ENCODE results near the gene APOBEC3B. TPM values are rescaled to one million over a fixed set of nuclear protein-coding genes. Genes with fewer than 3 reads are reported as not detected.

APOBEC3B gene
- total RNA-seq, 1 experiment from 2014 or later: not detected

DNA sequence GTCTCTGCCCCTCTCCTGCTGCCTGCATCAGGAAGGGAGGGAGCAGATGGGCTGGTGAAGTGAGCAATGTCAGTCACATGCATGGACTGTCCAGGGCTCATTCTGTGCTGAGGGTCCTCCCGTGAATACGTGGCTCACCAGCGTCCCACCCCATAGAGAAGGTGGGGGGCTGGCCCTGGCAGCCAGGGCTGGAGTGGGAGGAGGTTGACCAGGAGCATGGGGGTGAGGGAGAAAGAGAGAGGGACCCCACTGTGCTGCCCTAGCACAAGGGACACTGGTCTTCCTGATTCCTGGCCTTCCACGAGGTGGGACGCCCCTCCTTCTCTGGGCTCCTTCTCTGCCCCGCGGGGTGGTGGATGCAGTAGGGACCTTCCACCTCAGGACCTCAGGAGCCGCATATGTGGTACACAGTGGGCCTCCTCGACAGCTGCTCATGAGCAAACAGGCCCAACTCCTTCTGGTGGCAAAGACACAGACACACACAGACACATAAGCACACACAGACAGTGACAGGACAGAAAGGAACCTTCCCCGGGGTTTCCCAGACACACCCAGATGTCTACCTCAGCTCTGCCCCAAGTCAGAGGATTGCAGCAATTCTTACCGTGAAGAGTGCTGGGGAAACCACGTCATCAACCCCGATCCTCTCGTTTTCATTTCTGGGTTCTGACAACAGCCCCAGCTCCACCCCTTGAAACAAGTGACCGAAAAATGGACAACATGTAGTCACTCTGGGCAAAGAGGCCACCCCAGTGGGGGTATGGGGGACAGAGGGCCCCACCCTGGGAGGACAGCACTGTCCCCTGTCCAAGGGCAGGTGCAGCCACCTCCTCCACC is 28.4 kb upstream of the APOBEC3B start:
- Histone ChIP-seq H3K79me2 (ENCODE audit: low read length) (no peaks in the 10 kb centered on the region), H4K20me1 (ENCODE audit: insufficient read depth, low read depth, low read length) (no peaks in the 10 kb centered on the region), H3K9ac (ENCODE audit: low read length) (no peak overlapping the region), H3K4me3 (ENCODE audit: low read length) (no peak overlapping the region), H3K36me3 (ENCODE audit: insufficient read depth, low read length) (no peaks in the 10 kb centered on the region), H3K27me3 (ENCODE audit: low read length) (no peaks in the 10 kb centered on the region), H3K27ac (ENCODE audit: low read length) (no peak overlapping the region), H3K9me3 (ENCODE audit: low read length) (no peaks in the 10 kb centered on the region), H3K4me1 (ENCODE audit: low read length) (no peaks in the 10 kb centered on the region), H2AFZ (ENCODE audit: low read length) (no peak overlapping the region), H3K9me2 (replicated peaks; ENCODE audit: insufficient read depth, low read length) (no peaks in the 10 kb centered on the region), H3K4me2 (ENCODE audit: low read depth, low read length, poor library complexity, severe bottlenecking) (no peak overlapping the region)
- DNase-seq: no peak

DNA sequence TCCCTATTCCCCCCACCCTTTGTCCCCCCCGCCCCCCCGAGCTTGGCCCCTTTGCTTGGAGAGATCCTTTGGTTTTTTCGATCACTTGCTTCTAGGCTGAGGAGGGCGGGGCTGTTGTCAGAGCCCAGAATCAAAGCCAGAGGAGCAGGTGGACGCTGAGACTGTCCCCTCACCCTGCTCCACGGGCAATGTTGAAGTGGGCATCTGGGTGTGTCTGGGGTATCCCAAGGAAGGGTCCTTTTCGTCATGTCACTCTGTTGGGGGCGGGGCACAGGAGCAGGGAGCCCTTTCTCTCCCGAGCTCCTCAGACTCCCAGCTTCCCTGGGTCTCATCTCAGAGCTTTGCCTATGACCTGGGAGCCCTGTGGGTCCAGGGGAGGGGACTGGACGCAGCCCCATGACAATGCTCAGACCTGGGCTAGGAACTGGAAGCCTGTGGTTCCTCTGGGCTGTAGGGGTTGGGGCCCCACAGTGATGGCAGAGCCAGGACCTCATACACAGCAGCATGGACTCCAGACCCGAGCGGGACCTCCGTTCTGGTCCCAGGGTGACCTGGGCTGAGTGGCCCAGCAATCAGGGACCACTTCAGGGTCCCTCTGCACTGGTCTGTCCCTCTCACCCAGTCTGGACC is 27.6 kb upstream of the APOBEC3B start:
- H3K4me2 ChIP-seq (ENCODE audit: low read depth, low read length, poor library complexity, severe bottlenecking): no peak overlapping the region
- H3K9me2 ChIP-seq (replicated peaks; ENCODE audit: insufficient read depth, low read length): no peaks in the 10 kb centered on the region
- H3K27ac ChIP-seq (ENCODE audit: low read length): no peak overlapping the region
- H3K79me2 ChIP-seq (ENCODE audit: low read length): no peaks in the 10 kb centered on the region
- no peak for DNase-seq
- H3K36me3 ChIP-seq (ENCODE audit: insufficient read depth, low read length): no peaks in the 10 kb centered on the region
- H4K20me1 ChIP-seq (ENCODE audit: insufficient read depth, low read depth, low read length): no peaks in the 10 kb centered on the region
- no peaks in the 10 kb centered on the region for H3K27me3 ChIP-seq (ENCODE audit: low read length)
- no peaks in the 10 kb centered on the region for H3K4me1 ChIP-seq (ENCODE audit: low read length)
- H3K4me3 ChIP-seq (ENCODE audit: low read length): no peak overlapping the region
- H3K9me3 ChIP-seq (ENCODE audit: low read length): no peaks in the 10 kb centered on the region
- no peak overlapping the region for H3K9ac ChIP-seq (ENCODE audit: low read length)
- no peak overlapping the region for H2AFZ ChIP-seq (ENCODE audit: low read length)

GRCh38 chr22:38955250-38955905 is 26.8 kb upstream of the APOBEC3B start:
- Histone ChIP-seq H4K20me1 (ENCODE audit: insufficient read depth, low read depth, low read length) (no peaks in the 10 kb centered on the region), H3K4me2 (ENCODE audit: low read depth, low read length, poor library complexity, severe bottlenecking) (no peak overlapping the region), H2AFZ (ENCODE audit: low read length) (no peak overlapping the region), H3K27ac (ENCODE audit: low read length) (no peak overlapping the region), H3K27me3 (ENCODE audit: low read length) (no peaks in the 10 kb centered on the region), H3K4me3 (ENCODE audit: low read length) (no peak overlapping the region), H3K9me3 (ENCODE audit: low read length) (no peaks in the 10 kb centered on the region), H3K4me1 (ENCODE audit: low read length) (no peaks in the 10 kb centered on the region), H3K79me2 (ENCODE audit: low read length) (no peaks in the 10 kb centered on the region), H3K9ac (ENCODE audit: low read length) (no peak overlapping the region), H3K36me3 (ENCODE audit: insufficient read depth, low read length) (no peaks in the 10 kb centered on the region), H3K9me2 (replicated peaks; ENCODE audit: insufficient read depth, low read length) (no peaks in the 10 kb centered on the region)
- no peak for DNase-seq

- Histone ChIP-seq H4K20me1 (ENCODE audit: insufficient read depth, low read depth, low read length) (no peaks in the 10 kb centered on the region), H3K36me3 (ENCODE audit: insufficient read depth, low read length) (no peaks in the 10 kb centered on the region), H3K9me2 (replicated peaks; ENCODE audit: insufficient read depth, low read length) (no peaks in the 10 kb centered on the region), H3K79me2 (ENCODE audit: low read length) (no peaks in the 10 kb centered on the region), H2AFZ (ENCODE audit: low read length) (no peak overlapping the region), H3K4me1 (ENCODE audit: low read length) (no peaks in the 10 kb centered on the region), H3K27me3 (ENCODE audit: low read length) (no peaks in the 10 kb centered on the region), H3K4me2 (ENCODE audit: low read depth, low read length, poor library complexity, severe bottlenecking) (no peak overlapping the region), H3K9ac (ENCODE audit: low read length) (no peak overlapping the region), H3K4me3 (ENCODE audit: low read length) (no peak overlapping the region), H3K27ac (ENCODE audit: low read length) (no peak overlapping the region), H3K9me3 (ENCODE audit: low read length) (no peaks in the 10 kb centered on the region)
- DNase-seq: no peak
These were observed 26.2 kb upstream of the APOBEC3B start for GRCh38 chr22:38955926-38956325.

GRCh38 chr22:38956551-38956950 is 25.6 kb upstream of the APOBEC3B start:
- DNase-seq: no peak
- H3K4me1 ChIP-seq (ENCODE audit: low read length): no peaks in the 10 kb centered on the region
- no peaks in the 10 kb centered on the region for H3K79me2 ChIP-seq (ENCODE audit: low read length)
- no peak overlapping the region for H3K27ac ChIP-seq (ENCODE audit: low read length)
- no peaks in the 10 kb centered on the region for H3K9me3 ChIP-seq (ENCODE audit: low read length)
- H3K4me3 ChIP-seq (ENCODE audit: low read length): no peak overlapping the region
- no peaks in the 10 kb centered on the region for H4K20me1 ChIP-seq (ENCODE audit: insufficient read depth, low read depth, low read length)
- no peak overlapping the region for H3K4me2 ChIP-seq (ENCODE audit: low read depth, low read length, poor library complexity, severe bottlenecking)
- no peaks in the 10 kb centered on the region for H3K9me2 ChIP-seq (replicated peaks; ENCODE audit: insufficient read depth, low read length)
- no peak overlapping the region for H3K9ac ChIP-seq (ENCODE audit: low read length)
- H2AFZ ChIP-seq (ENCODE audit: low read length): no peak overlapping the region
- no peaks in the 10 kb centered on the region for H3K36me3 ChIP-seq (ENCODE audit: insufficient read depth, low read length)
- H3K27me3 ChIP-seq (ENCODE audit: low read length): no peaks in the 10 kb centered on the region

DNA sequence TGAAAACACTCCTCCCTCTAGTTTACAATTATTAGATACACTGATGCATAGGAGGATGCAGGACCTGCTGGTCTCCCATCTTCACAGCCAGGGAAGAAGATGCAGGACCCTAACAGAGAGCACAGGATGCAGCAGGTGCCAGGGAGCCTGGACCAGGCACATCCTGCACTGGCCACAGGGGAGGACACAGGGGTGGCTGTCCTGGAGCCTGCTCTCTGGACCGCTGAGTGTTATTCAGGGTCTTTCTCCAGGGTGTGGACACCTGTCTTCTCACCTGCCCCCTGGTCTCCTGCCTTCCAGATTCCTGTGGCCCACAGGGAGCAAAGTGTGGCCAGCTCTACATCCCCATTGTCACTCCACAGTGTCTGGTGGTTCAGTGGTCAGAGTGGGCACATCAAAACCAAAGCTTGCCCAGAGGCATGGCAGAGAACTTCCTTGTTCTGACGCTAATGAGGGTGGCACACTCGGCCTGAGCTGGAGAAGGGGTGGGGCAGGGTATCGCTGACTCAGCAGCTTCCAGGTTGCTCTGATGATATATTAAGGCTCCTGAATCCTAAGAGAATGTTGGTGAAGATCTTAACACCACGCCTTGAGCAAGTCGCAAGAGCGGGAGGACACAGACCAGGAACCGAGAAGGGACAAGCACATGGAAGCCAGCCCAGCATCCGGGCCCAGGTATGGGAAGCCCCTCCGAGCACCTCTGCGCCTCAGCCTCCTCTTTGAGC is 24.9 kb upstream of the APOBEC3B start, which contains the start of gene APOBEC3A:
APOBEC3A (plus strand) TSS at position 564 of the 725 bp plus-strand sequence; CDS start at position 647, 83 bp downstream.
- no peaks in the 10 kb centered on the region for H3K79me2 ChIP-seq (ENCODE audit: low read length)
- H3K27ac ChIP-seq (ENCODE audit: low read length): no peak within 1 kb of the TSS
- no peak within 1 kb of the TSS for H3K4me2 ChIP-seq (ENCODE audit: low read depth, low read length, poor library complexity, severe bottlenecking)
- no peak for DNase-seq
- H3K36me3 ChIP-seq (ENCODE audit: insufficient read depth, low read length): no peaks in the 10 kb centered on the region
- H4K20me1 ChIP-seq (ENCODE audit: insufficient read depth, low read depth, low read length): no peaks in the 10 kb centered on the region
- H3K27me3 ChIP-seq (ENCODE audit: low read length): no peaks in the 10 kb centered on the region
- H3K9ac ChIP-seq (ENCODE audit: low read length): no peak within 1 kb of the TSS
- H3K4me1 ChIP-seq (ENCODE audit: low read length): no peaks in the 10 kb centered on the region
- no peaks in the 10 kb centered on the region for H3K9me3 ChIP-seq (ENCODE audit: low read length)
- H3K4me3 ChIP-seq (ENCODE audit: low read length): no peak within 1 kb of the TSS
- no peaks in the 10 kb centered on the region for H3K9me2 ChIP-seq (replicated peaks; ENCODE audit: insufficient read depth, low read length)
- no peak within 1 kb of the TSS for H2AFZ ChIP-seq (ENCODE audit: low read length)

DNA sequence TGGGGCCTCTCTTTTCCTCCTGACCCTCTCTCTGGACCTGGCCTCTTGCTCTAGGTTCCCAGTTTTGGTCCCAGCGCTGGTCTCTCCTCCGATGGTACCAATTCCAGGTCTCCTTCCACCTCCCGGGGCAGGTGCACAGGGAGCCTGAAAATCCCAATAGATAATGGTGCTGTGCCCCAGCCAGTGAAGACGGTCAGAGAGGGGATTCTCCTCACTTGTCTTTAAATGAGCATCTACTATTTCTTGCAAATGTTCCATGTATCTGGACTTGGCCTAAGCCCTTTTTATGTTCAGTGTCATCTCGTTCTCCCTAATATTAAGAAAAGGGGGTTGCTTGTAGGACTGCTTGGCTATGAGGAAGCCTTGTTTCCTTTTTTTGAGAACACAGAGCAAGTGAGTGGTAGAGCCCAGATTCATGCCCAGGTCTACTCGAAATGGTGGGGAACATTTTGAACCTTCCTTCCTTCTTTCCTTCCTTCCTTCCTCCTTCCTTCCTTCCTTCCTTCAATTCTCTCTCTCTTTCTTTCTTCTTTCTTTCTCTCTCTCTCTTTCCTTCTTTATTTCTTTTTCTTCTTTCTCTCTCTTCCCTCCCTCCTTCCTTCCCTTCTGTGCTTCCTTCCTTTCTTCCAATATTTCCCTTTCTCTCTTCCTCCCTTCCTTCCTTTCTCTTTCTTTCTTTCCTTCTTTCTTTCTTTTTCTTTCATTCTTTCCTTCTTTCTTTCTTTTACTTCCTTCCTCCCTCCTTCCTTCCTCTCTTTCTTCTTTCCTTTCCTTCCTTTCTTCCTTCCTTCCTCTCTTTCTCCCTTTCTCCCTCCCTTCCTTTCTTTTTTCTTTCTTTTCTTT is 24.1 kb upstream of the APOBEC3B start:
- H2AFZ ChIP-seq (ENCODE audit: low read length): no peak overlapping the region
- no peak overlapping the region for H3K27ac ChIP-seq (ENCODE audit: low read length)
- H4K20me1 ChIP-seq (ENCODE audit: insufficient read depth, low read depth, low read length): no peaks in the 10 kb centered on the region
- no peaks in the 10 kb centered on the region for H3K9me2 ChIP-seq (replicated peaks; ENCODE audit: insufficient read depth, low read length)
- H3K9me3 ChIP-seq (ENCODE audit: low read length): no peaks in the 10 kb centered on the region
- no peaks in the 10 kb centered on the region for H3K4me1 ChIP-seq (ENCODE audit: low read length)
- no peak overlapping the region for H3K4me2 ChIP-seq (ENCODE audit: low read depth, low read length, poor library complexity, severe bottlenecking)
- no peaks in the 10 kb centered on the region for H3K79me2 ChIP-seq (ENCODE audit: low read length)
- H3K9ac ChIP-seq (ENCODE audit: low read length): no peak overlapping the region
- no peak overlapping the region for H3K4me3 ChIP-seq (ENCODE audit: low read length)
- no peaks in the 10 kb centered on the region for H3K36me3 ChIP-seq (ENCODE audit: insufficient read depth, low read length)
- no peak for DNase-seq
- H3K27me3 ChIP-seq (ENCODE audit: low read length): no peaks in the 10 kb centered on the region

Data from Karpas-422 (cell line).